SK-N-SH (cell line): ENCODE measurements around the gene RAB8A.

Source experiments
- CTCF ChIP-seq: fragments of 200-600 bp; sonication (generic); IDR thresholded peaks from 2 replicates; pipeline ENCODE4 v1.6.1; 2017; ENCODE audit warnings: antibody characterized with exemption, mild to moderate bottlenecking, moderate library complexity
- EP300 ChIP-seq, 2 experiments: IDR thresholded peaks; 2 replicates each; pipeline versions ENCODE4 v1.4.0 to v1.6.1; 2012; ENCODE audit warnings: borderline replicate concordance in 1 of 2, low read depth in 1 of 2, low read length in 1 of 2
- EZH2phosphoT487 ChIP-seq: fragments of 200-600 bp; sonication (generic); IDR thresholded peaks from 2 replicates; pipeline ENCODE4 v1.6.1; 2017; ENCODE audit warnings: low read depth, mixed run types, mild to moderate bottlenecking, antibody characterized with exemption, moderate library complexity, borderline replicate concordance
- JUND ChIP-seq: IDR thresholded peaks from 2 replicates; pipeline ENCODE4 v1.4.0; 2012
- MAX ChIP-seq: IDR thresholded peaks from 2 replicates; pipeline ENCODE4 v1.4.0; 2012; ENCODE audit warnings: low read depth
- MXI1 ChIP-seq: IDR thresholded peaks from 2 replicates; pipeline ENCODE4 v1.6.1; 2012; ENCODE audit warnings: mild to moderate bottlenecking, low read depth, low read length, improper control_type of control experiment
- USF2 ChIP-seq: fragments of 150-350 bp; IDR thresholded peaks from 2 replicates; pipeline ENCODE4 v1.6.1; 2017; ENCODE audit warnings: antibody characterized with exemption, low read length, low read depth, borderline replicate concordance
- YY1 ChIP-seq: IDR thresholded peaks from 2 replicates; pipeline ENCODE4 v1.4.0; 2012; ENCODE audit warnings: low read depth, mild to moderate bottlenecking

GRCh38 chr19:16133818-16134217 is 22.1 kb downstream of the RAB8A start:
- no peak for TF ChIP-seq EZH2phosphoT487
- no peak for TF ChIP-seq MAX
- no peak for TF ChIP-seq EP300 (IDR thresholded peaks at IDR 0.05; ENCODE audit: borderline replicate concordance in 1 of 2, low read depth in 1 of 2, low read length in 1 of 2)
- TF ChIP-seq CTCF = no peak
- TF ChIP-seq MXI1 = no peak
- no peak for TF ChIP-seq JUND
- TF ChIP-seq USF2 = no peak
- TF ChIP-seq YY1 = no peak
